GM23248 (cell line): Measurements from ENCODE around the gene SELENBP1. TPM values are rescaled to one million over a fixed set of nuclear protein-coding genes. Genes with fewer than 3 reads are reported as not detected.

Source experiments
- DNase-seq: peaks from one replicate; pipeline ENCODE4 v3.0.0-alpha.2; 2015
- H2AFZ ChIP-seq: fragments of 200-600 bp; sonication (generic); 2 replicates; pipeline ENCODE4 v1.6.1; 2016; ENCODE audit warnings: antibody characterized with exemption
- H3F3A ChIP-seq: fragments of 200-600 bp; sonication (generic); 2 replicates; pipeline ENCODE4 v1.6.1; 2016; ENCODE audit warnings: mild to moderate bottlenecking, antibody characterized with exemption, mixed run types; ENCODE audit not compliant: insufficient read depth
- H3K27ac ChIP-seq: fragments of 200-600 bp; sonication (generic); 2 replicates; pipeline ENCODE4 v1.5.1; 2016; ENCODE audit warnings: mild to moderate bottlenecking
- H3K27me3 ChIP-seq: fragments of 200-600 bp; sonication (generic); replicated peaks from 2 replicates; pipeline ENCODE4 v1.6.1; 2016; ENCODE audit warnings: mild to moderate bottlenecking; ENCODE audit not compliant: insufficient read depth
- H3K36me3 ChIP-seq: fragments of 200-600 bp; sonication (generic); 2 replicates; pipeline ENCODE4 v1.6.1; 2016; ENCODE audit warnings: low read depth, mild to moderate bottlenecking
- H3K4me1 ChIP-seq: fragments of 200-600 bp; sonication (generic); 2 replicates; pipeline ENCODE4 v1.6.1; 2016; ENCODE audit warnings: mild to moderate bottlenecking; ENCODE audit not compliant: insufficient read depth
- H3K4me2 ChIP-seq: fragments of 200-600 bp; sonication (generic); one replicate; pipeline ENCODE4 v1.6.1; 2016; ENCODE audit warnings: mild to moderate bottlenecking; ENCODE audit not compliant: unreplicated experiment
- H3K4me3 ChIP-seq: fragments of 200-600 bp; sonication (generic); 2 replicates; pipeline ENCODE4 v1.5.1; 2016; ENCODE audit warnings: mild to moderate bottlenecking
- H3K79me2 ChIP-seq: fragments of 200-600 bp; sonication (generic); 2 replicates; pipeline ENCODE4 v1.6.1; 2016; ENCODE audit warnings: mild to moderate bottlenecking; ENCODE audit not compliant: insufficient read depth
- H3K9ac ChIP-seq: fragments of 200-600 bp; sonication (generic); 2 replicates; pipeline ENCODE4 v1.6.1; 2016; ENCODE audit warnings: mild to moderate bottlenecking
- H3K9me2 ChIP-seq: fragments of 200-600 bp; sonication (generic); 2 replicates; pipeline ENCODE4 v1.6.1; 2016; ENCODE audit warnings: mixed run types, mild to moderate bottlenecking, moderate library complexity; ENCODE audit not compliant: insufficient read depth
- H3K9me3 ChIP-seq: fragments of 200-600 bp; sonication (generic); one replicate; pipeline ENCODE4 v1.6.1; 2017; ENCODE audit warnings: low read depth
- H4K20me1 ChIP-seq: fragments of 200-600 bp; sonication (generic); 2 replicates; pipeline ENCODE4 v1.6.0; 2016; ENCODE audit not compliant: insufficient read depth
- EZH2 ChIP-seq: fragments of 200-600 bp; sonication (generic); IDR thresholded peaks from 2 replicates; pipeline ENCODE4 v1.6.1; 2018; ENCODE audit warnings: antibody characterized with exemption, mild to moderate bottlenecking; ENCODE audit not compliant: insufficient read depth, poor library complexity, severe bottlenecking
- EZH2phosphoT487 ChIP-seq: fragments of 200-600 bp; sonication (generic); IDR thresholded peaks from 2 replicates; pipeline ENCODE4 v1.6.1; 2018; ENCODE audit warnings: antibody characterized with exemption, moderate library complexity, mild to moderate bottlenecking, low read depth; ENCODE audit not compliant: insufficient read depth
- WGBS, 2 experiments: methylation state at CpG; one replicate each; pipeline ENCODE4 v1.1.6; 2015 to 2017; ENCODE audit warnings: low lambda C conversion rate in 2 of 2, low coverage in 1 of 2; ENCODE audit errors: missing lambda C conversion rate in 2 of 2; 5-methylcytosine and 5-hydroxymethylcytosine counted together
- in situ Hi-C: fragments of 300-500 bp; cut with MboI; formaldehyde crosslinking; loops from 2 replicates; pipeline ENCODE4 v1.15.0; 2020
- polyA plus RNA-seq: library from polyadenylated mRNA; unstranded; fragments of >200 nt; fragmentation: Nextera tagmentation; extraction: Ambion mirVana; gene quantifications from 2 replicates; pipeline ENCODE4 v1.2.1, GENCODE V29; 2016
- total RNA-seq: library from RNA; depleted of rRNA; stranded (reverse); fragments of >200 nt; shearing (Covaris generic); gene quantifications from 2 replicates; pipeline ENCODE4 v1.2.3, GENCODE V29; 2014; rRNA removed

SELENBP1 gene
- total RNA-seq (3.5 and 4.0 TPM in 2 replicates), polyA plus RNA-seq (3.0 and 3.8 TPM in 2 replicates)

- peak; percentile 72 for DNase-seq
- in situ Hi-C loops: no loop called here
Measured at GRCh38 chr1:151372058-151372934, at the start of gene SELENBP1. TSS of gene SELENBP1 (minus strand) at chr1:151372705. CDS start at chr1:151372641, 64 bp downstream.

GRCh38 chr1:151419819-151420218 is 47.3 kb upstream of the SELENBP1 start:
- DNase-seq: no peak
- no peaks in the 10 kb centered on the region for H3K9me2 ChIP-seq
- no peaks in the 10 kb centered on the region for H3K9me3 ChIP-seq
- H3K4me1 ChIP-seq: peaks cover 7% of the 10 kb centered on the region
- no peaks in the 10 kb centered on the region for H3K27me3 ChIP-seq
- H3K9ac ChIP-seq: no peak overlapping the region
- no peak overlapping the region for H3K27ac ChIP-seq
- no peak overlapping the region for H2AFZ ChIP-seq
- in situ Hi-C loops: no loop called here
- H3K4me2 ChIP-seq: no peak overlapping the region
- H3K36me3 ChIP-seq: peaks cover 45% of the 10 kb centered on the region
- WGBS, 2 experiments: 73% methylated on average over 5 of the region's 5 CpGs
- peaks cover 31% of the 10 kb centered on the region for H3F3A ChIP-seq
- H4K20me1 ChIP-seq: no peaks in the 10 kb centered on the region
- peaks cover 7% of the 10 kb centered on the region; the same call in 1 of the 2 replicates for H3K79me2 ChIP-seq
- TF ChIP-seq EZH2phosphoT487: no peak
- no peak for TF ChIP-seq EZH2
- no peak overlapping the region for H3K4me3 ChIP-seq

More at GRCh38 chr1:151372058-151372934, at the start of gene SELENBP1:
- H3K36me3 ChIP-seq: no peaks in the 10 kb centered on the region
- H3K9me2 ChIP-seq: no peaks in the 10 kb centered on the region
- TF ChIP-seq EZH2phosphoT487: no peak
- TF ChIP-seq EZH2: no peak
- peaks cover 16% of the 10 kb centered on the region; the same call in 1 of the 2 replicates for H3K4me1 ChIP-seq
- H3K9ac ChIP-seq: no peak within 1 kb of the TSS
- no peaks in the 10 kb centered on the region for H3K9me3 ChIP-seq
- H2AFZ ChIP-seq: peak within 1 kb of the TSS; percentile 75
- no peaks in the 10 kb centered on the region for H3F3A ChIP-seq
- no peaks in the 10 kb centered on the region for H3K27me3 ChIP-seq
- WGBS, 2 experiments: 16 to 18% methylated on average over 10 to 11 of the region's 11 CpGs
- H3K79me2 ChIP-seq: no peaks in the 10 kb centered on the region
- no peak within 1 kb of the TSS for H3K27ac ChIP-seq
- peak within 1 kb of the TSS; percentile 47 for H3K4me3 ChIP-seq
- H4K20me1 ChIP-seq: no peaks in the 10 kb centered on the region
- H3K4me2 ChIP-seq: peak within 1 kb of the TSS; percentile 59

- no peaks in the 10 kb centered on the region for H4K20me1 ChIP-seq
- no peaks in the 10 kb centered on the region for H3K9me2 ChIP-seq
- H3K79me2 ChIP-seq: peaks cover 11% of the 10 kb centered on the region
- H3K9me3 ChIP-seq: no peaks in the 10 kb centered on the region
- H3K9ac ChIP-seq: no peak overlapping the region
- H3K4me1 ChIP-seq: peaks cover 7% of the 10 kb centered on the region
- no peak overlapping the region for H3K4me3 ChIP-seq
- H3K4me2 ChIP-seq: no peak overlapping the region
- in situ Hi-C loops: no loop called here
- peaks cover 43% of the 10 kb centered on the region for H3K36me3 ChIP-seq
- 97% methylated on average over 3 of the region's 3 CpGs for WGBS, 2 experiments
- H3K27ac ChIP-seq: no peak overlapping the region
- no peak for TF ChIP-seq EZH2
- no peak for TF ChIP-seq EZH2phosphoT487
- peaks cover 31% of the 10 kb centered on the region for H3F3A ChIP-seq
- no peak for DNase-seq
- H3K27me3 ChIP-seq: no peaks in the 10 kb centered on the region
- H2AFZ ChIP-seq: no peak overlapping the region
Measured at GRCh38 chr1:151418081-151418480, 45.6 kb upstream of the SELENBP1 start.

GRCh38 chr1:151416231-151416630 is 43.7 kb upstream of the SELENBP1 start:
- Histone ChIP-seq H3K9me3 (no peaks in the 10 kb centered on the region), H3K4me1 (peaks cover 7% of the 10 kb centered on the region), H3K4me3 (no peak overlapping the region), H4K20me1 (no peaks in the 10 kb centered on the region), H3F3A (peaks cover 29% of the 10 kb centered on the region), H3K9ac (no peak overlapping the region), H3K9me2 (no peaks in the 10 kb centered on the region), H3K27me3 (no peaks in the 10 kb centered on the region), H3K4me2 (no peak overlapping the region), H2AFZ (no peak overlapping the region), H3K27ac (peak overlapping the region; percentile 42), H3K79me2 (peaks cover 11% of the 10 kb centered on the region), H3K36me3 (peaks cover 44% of the 10 kb centered on the region)
- in situ Hi-C loops: no loop called here
- TF ChIP-seq EZH2phosphoT487 (no peak), EZH2 (no peak)
- 89 to 96% methylated on average over 4 of the region's 4 CpGs for WGBS, 2 experiments
- peak; percentile 82 for DNase-seq
